GM12874 (cell line): ENCODE data around the gene ITPR1.

Source experiments
- CTCF ChIP-seq: IDR thresholded peaks from 2 replicates; pipeline ENCODE4 v1.5.1; 2011; ENCODE audit warnings: low read depth, mild to moderate bottlenecking, control low read depth, low read length, moderate library complexity; ENCODE audit not compliant: insufficient read depth

The ITPR1 gene

GRCh38 chr3:4525560-4526223, 32.5 kb downstream of the ITPR1 start:
- TF ChIP-seq CTCF: no peak

- TF ChIP-seq CTCF: no peak
These were observed 35.2 kb downstream of the ITPR1 start for GRCh38 chr3:4528320-4528719.

- TF ChIP-seq CTCF: no peak
These were observed 35.9 kb downstream of the ITPR1 start for GRCh38 chr3:4528819-4529600.

- TF ChIP-seq CTCF: no peak
These were observed 36.9 kb downstream of the ITPR1 start for GRCh38 chr3:4529876-4530588.

GRCh38 chr3:4531478-4532025, 38.4 kb downstream of the ITPR1 start:
- TF ChIP-seq CTCF: no peak

- TF ChIP-seq CTCF: no peak
These were observed 39.5 kb downstream of the ITPR1 start for GRCh38 chr3:4532535-4533112.
